HL-60 (cell line): ENCODE data around the gene NDUFS2.

Source experiments
- DNase-seq, 2 experiments: peaks; one replicate each; pipeline ENCODE4 v3.0.0-alpha.2; 2010 to 2020; ENCODE audit warnings: low read depth in 1 of 2, low spot score in 1 of 2
- H3K27ac ChIP-seq: fragments of 250-450 bp; sonication (Bioruptor Pico); replicated peaks from 2 replicates; pipeline ENCODE4 v1.5.1; 2020; ENCODE audit warnings: mild to moderate bottlenecking, moderate library complexity
- H3K27me3 ChIP-seq: fragments of 250-450 bp; sonication (Bioruptor Pico); 2 replicates; pipeline ENCODE4 v1.5.1; 2021; ENCODE audit warnings: mild to moderate bottlenecking, moderate library complexity; ENCODE audit not compliant: insufficient read depth, poor library complexity, severe bottlenecking
- H3K4me3 ChIP-seq: replicated peaks from 2 replicates; pipeline ENCODE4 v1.5.1; 2011; ENCODE audit warnings: mild to moderate bottlenecking, control low read depth, low read length; ENCODE audit not compliant: insufficient read depth
- CTCF ChIP-seq: IDR thresholded peaks from one replicate; pipeline ENCODE4 v1.5.1; 2011; ENCODE audit warnings: low read length, control low read depth, inconsistent platforms; ENCODE audit not compliant: insufficient read depth
- GABPA ChIP-seq: IDR thresholded peaks from 2 replicates; pipeline ENCODE4 v1.6.1; 2012; ENCODE audit warnings: low read depth
- POLR2AphosphoS5 ChIP-seq: IDR thresholded peaks from 2 replicates; pipeline ENCODE4 v1.6.1; 2012; ENCODE audit warnings: low read depth
- REST ChIP-seq: IDR thresholded peaks from 2 replicates; pipeline ENCODE4 v1.6.1; 2012; ENCODE audit warnings: low read depth; ENCODE audit not compliant: insufficient replicate concordance
- SPI1 ChIP-seq: IDR thresholded peaks from 2 replicates; pipeline ENCODE4 v1.6.1; 2012; ENCODE audit warnings: low read depth, mild to moderate bottlenecking, borderline replicate concordance

The NDUFS2 gene

GRCh38 chr1:161171696-161172095, 30.5 kb upstream of the NDUFS2 start:
- no peak overlapping the region for H3K27ac ChIP-seq
- no peak for DNase-seq
- no peaks in the 10 kb centered on the region for H3K27me3 ChIP-seq
- TF ChIP-seq GABPA (no peak), CTCF (no peak)
- H3K4me3 ChIP-seq, result no peak overlapping the region

- Histone ChIP-seq H3K27ac (no peak overlapping the region), H3K4me3 (no peak overlapping the region), H3K27me3 (no peaks in the 10 kb centered on the region)
- TF ChIP-seq GABPA (no peak), POLR2AphosphoS5 (no peak), SPI1 (no peak), REST (no peak), CTCF (no peak)
- DNase-seq, result no peak
These were observed 29.8 kb upstream of the NDUFS2 start for GRCh38 chr1:161172349-161172748.

- Histone ChIP-seq H3K27ac (no peak overlapping the region), H3K4me3 (no peak overlapping the region), H3K27me3 (no peaks in the 10 kb centered on the region)
- no peak for TF ChIP-seq GABPA
- TF ChIP-seq POLR2AphosphoS5, result no peak
- TF ChIP-seq REST, result no peak
- TF ChIP-seq SPI1, result no peak
- no peak for DNase-seq
These were observed 29.3 kb upstream of the NDUFS2 start for GRCh38 chr1:161172776-161173376.

GRCh38 chr1:161173711-161174110, 28.5 kb upstream of the NDUFS2 start:
- no peak for TF ChIP-seq GABPA
- no peak for TF ChIP-seq SPI1
- no peak for TF ChIP-seq REST
- no peak for TF ChIP-seq POLR2AphosphoS5
- no peak for TF ChIP-seq CTCF
- Histone ChIP-seq H3K4me3 (no peak overlapping the region), H3K27ac (no peak overlapping the region), H3K27me3 (no peaks in the 10 kb centered on the region)
- no peak for DNase-seq
